GM18907 (cell line): Measurements from ENCODE around the gene ZNF569.
"Not testable (repeated sequence)": the region's sequence is repeated elsewhere in the genome, so short reads cannot be mapped to it uniquely, and the experiment has no call there.

Experiments used
- ATAC-seq: cut with Tn5 transposase; IDR thresholded peaks from one replicate; pipeline ENCODE4 v1.9.1; 2021; ENCODE audit warnings: mild to moderate bottlenecking, moderate library complexity; ENCODE audit not compliant: unreplicated experiment

The ZNF569 gene

DNA sequence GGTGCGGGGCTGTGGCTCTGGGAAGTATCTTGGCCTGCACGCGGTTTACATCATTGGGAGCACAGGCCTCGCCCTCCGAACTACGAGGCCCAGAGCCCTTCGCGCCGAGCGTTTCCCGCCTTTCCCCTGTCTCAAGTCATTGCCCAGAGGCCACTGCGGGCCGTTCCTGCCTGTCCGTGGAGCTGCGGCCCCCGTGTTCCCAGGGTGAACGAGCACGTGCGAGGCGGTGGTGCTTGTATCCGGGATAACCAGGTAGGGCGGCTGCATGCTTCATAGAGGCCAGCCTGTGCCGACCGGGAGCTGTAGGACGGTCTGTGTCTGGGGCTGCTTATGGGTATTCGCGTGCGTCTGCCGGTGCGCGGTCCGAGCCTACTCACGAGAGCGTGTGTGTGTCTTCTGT is 63.8 kb downstream of the ZNF569 start:
- no peak for ATAC-seq

DNA sequence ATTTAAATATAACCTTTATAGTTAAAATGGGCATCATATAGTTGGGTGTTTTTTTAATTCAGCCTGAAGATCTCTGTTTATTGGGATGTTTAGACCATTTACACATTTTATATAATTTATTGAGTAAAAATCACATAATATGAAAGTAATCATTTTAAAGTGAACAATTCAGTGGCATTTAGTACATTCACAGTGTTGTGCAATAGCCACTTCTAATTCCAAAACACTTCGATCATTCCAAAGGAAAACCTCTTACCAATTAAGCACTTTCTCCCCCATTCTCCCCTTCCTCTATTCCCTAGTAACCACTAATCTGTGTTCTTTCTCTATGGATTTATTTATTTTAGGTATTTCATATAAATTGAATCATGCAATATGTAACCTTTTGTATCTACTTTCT is 66.2 kb downstream of the ZNF569 start:
- ATAC-seq: no peak

DNA sequence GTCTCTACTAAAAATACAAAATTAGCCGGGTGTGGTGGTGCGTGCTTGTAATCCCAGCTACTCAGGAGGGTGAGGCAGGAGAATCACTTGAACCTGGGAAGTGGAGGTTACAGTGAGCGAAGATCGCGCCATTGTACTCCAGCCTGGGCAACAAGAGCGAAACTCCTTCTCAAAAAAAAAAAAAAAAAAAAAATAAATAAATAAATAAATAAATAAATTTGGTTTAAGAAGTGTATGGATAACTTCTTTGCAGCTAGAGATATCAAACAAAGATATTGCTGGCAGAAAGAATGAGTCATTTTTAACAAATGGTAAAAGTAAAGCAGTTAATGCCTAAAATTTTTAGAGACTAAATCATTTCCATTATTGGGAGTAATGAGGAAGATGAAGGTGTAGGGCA is 75.8 kb downstream of the ZNF569 start:
- ATAC-seq: not testable (repeated sequence)

DNA sequence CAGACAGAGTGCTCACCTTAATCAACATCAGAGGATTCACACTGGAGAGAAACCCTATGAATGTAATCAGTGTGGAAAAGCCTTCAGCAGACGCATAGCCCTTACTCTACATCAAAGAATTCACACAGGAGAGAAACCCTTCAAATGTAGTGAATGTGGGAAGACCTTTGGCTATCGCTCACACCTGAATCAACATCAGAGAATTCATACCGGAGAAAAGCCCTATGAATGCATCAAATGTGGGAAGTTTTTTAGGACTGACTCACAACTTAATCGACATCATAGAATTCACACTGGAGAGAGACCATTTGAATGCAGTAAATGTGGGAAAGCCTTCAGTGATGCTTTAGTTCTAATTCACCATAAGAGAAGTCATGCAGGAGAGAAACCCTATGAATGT is 78.0 kb downstream of the ZNF569 start:
- no peak for ATAC-seq

DNA sequence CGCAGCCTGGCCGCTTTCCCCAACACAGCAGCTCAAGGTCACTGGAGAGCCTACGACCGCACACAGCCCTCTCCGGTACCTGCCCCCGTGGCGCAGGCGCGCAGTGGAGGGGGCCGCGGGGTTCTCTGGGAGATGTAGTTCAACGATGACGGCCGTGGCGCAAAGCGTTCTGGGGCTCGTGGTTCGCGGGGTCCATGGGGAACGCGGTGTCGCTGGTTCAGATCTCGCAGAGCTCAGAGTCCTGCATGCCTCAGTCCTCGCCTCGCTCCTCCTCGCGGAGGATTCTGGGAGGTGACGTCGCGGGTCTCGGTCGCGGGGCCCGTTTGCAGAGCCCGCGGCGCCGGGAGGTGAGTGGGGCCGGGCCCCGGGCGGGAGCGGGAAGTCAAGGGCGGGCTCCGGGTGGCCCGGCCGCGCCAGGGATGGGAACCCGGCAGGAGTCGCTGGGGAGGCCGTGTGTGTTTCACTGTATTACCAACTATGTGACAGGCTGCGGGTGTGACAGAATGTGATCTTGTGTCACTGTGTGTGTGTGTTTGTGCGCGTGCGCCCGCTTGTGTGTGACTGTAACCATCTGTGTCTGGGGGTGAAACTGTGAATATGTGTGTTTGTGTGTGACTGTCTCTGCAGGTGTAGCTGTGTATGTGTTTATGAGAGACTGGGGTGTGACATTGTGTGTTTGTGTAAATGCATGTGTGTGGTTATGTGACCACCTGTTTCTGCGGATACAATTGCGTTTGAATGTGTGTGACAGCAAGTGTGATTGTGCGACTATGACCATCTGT is 96.2 kb downstream of the ZNF569 start, which contains the start of gene ZNF527:
Gene ZNF527 (plus strand): TSS at position 220 of the 782 bp plus-strand sequence. CDS start 3,100 bp downstream, outside the sequence.
- peak; percentile 93 for ATAC-seq

DNA sequence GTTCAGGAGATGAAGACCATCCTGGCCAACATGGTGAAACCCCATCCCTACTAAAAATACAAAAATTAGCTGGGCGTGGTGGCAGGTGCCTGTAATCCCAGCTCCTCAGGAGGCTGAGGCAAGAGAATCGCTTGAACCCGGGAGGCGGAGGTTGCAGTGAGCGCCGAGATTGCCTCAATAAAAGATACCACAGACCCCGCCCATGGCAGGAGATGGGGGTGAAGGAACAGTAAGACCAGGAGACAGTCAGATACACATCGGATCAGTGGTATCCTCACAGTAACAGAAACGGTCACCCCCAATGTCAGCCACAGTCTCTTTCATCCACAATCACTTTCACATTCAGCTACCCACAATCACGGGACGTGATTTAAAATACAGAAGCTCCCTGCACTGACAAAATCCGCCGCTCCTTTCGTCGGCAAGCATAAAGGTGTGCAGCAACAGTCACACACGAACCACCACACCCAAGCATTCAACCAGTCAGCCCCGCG is 96.8 kb downstream of the ZNF569 start:
- ATAC-seq: peak; percentile 34

DNA sequence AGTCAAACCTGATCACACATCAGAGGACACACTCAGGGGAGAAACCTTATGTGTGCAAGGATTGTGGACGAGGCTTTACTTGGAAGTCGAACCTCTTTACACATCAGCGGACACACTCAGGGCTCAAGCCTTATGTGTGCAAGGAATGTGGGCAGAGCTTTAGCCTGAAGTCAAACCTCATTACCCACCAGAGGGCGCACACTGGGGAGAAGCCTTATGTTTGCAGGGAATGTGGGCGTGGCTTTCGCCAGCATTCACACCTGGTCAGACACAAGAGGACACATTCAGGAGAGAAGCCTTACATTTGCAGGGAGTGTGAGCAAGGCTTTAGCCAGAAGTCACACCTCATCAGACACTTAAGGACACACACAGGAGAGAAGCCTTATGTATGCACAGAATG is 104.5 kb downstream of the ZNF569 start:
- no peak for ATAC-seq

DNA sequence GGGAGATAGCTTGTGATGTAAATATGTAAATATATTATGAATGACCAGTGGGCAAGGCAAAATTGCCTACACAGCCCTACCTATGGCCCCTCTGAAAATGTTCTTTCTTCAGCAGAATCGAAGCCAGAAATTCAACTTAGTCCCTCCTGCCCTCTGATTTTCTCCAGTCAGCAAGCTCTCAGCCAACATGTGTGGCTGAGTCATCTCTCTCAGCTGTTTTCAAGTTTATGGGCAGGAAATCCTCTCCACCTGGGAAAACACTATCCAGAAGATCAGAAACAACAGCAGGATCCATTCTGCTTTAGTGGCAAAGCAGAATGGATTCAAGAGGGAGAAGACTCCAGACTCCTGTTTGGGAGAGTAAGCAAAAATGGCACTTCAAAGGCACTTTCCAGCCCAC is 105.2 kb downstream of the ZNF569 start:
- no peak for ATAC-seq
